Kidney epithelial cell (primary cell): ENCODE measurements around the gene HDHD2. TPM values are rescaled to one million over a fixed set of nuclear protein-coding genes. Genes with fewer than 3 reads are reported as not detected.

ENCODE experiments used
- DNase-seq: peaks from one replicate; pipeline ENCODE4 v3.0.0-alpha.2; 2010; ENCODE audit warnings: low read depth
- H3K27me3 ChIP-seq: 2 replicates; pipeline ENCODE4 v1.6.0; 2011; ENCODE audit warnings: low read length; ENCODE audit not compliant: control insufficient read depth, insufficient read depth
- H3K36me3 ChIP-seq: 2 replicates; pipeline ENCODE4 v1.5.1; 2011; ENCODE audit warnings: low read length; ENCODE audit not compliant: control insufficient read depth, insufficient read depth
- H3K4me3 ChIP-seq: 2 replicates; pipeline ENCODE4 v1.5.1; 2011; ENCODE audit warnings: low read depth, mild to moderate bottlenecking, control low read depth, low read length
- CTCF ChIP-seq: IDR thresholded peaks from 2 replicates; pipeline ENCODE4 v1.5.1; 2011; ENCODE audit warnings: mild to moderate bottlenecking, moderate library complexity, low read length, control low read depth, inconsistent platforms; ENCODE audit not compliant: insufficient read depth, poor library complexity, severe bottlenecking
- total RNA-seq: library from RNA; depleted of rRNA; stranded (reverse); fragments of >200 nt; gene quantifications from 2 replicates; pipeline ENCODE4 v1.2.3, GENCODE V29; 2015

Gene HDHD2
- total RNA-seq, 1 donor from 2014 or later = 21.4 TPM

GRCh38 chr18:47113796-47114540 lies 36.3 kb downstream of the HDHD2 start:
- TF ChIP-seq CTCF = no peak
- no peak for DNase-seq
- no peak overlapping the region for H3K4me3 ChIP-seq
- no peaks in the 10 kb centered on the region for H3K27me3 ChIP-seq
- no peaks in the 10 kb centered on the region for H3K36me3 ChIP-seq

DNA sequence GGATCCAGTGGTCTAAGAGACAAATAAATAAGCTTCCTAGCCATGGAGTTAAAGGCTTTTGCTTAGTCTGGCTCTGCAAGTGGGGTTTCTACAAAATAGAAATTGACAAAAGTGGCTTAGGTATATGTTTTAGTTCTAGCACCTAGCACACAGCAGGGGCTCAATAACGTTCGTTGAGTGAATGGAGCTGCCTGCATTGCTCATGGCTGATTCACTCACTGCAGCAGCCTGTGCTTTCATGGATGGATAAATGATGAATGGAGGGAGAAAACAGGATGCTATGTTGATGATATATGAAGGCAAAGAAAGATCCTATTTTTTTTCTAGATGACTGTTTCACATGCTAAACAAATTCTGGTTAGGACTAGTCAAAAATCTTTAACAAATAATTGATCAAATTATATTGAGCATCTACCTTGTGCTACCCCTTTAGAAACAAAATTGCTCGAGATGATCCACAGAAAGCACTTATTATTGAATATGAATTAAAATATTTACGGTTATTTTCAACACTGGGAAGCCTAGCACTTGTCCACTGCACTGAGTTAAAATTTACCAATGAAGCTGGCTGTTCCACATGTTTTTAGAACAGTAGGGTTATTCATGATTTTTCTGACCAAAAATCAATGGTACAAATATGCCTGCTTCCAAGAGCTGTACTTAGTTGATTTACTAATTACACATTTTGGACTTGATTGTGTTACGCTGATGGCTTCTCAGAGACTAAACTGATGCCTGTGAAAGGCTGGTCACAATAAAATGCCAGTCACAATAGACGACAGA lies 39.6 kb downstream of the HDHD2 start:
- Histone ChIP-seq H3K27me3 (no peaks in the 10 kb centered on the region), H3K4me3 (no peak overlapping the region), H3K36me3 (no peaks in the 10 kb centered on the region)
- DNase-seq = no peak
- no peak for TF ChIP-seq CTCF

GRCh38 chr18:47109720-47110119 lies 40.6 kb downstream of the HDHD2 start:
- Histone ChIP-seq H3K27me3 (no peaks in the 10 kb centered on the region), H3K36me3 (no peaks in the 10 kb centered on the region), H3K4me3 (no peak overlapping the region)
- DNase-seq = no peak
- no peak for TF ChIP-seq CTCF

DNA sequence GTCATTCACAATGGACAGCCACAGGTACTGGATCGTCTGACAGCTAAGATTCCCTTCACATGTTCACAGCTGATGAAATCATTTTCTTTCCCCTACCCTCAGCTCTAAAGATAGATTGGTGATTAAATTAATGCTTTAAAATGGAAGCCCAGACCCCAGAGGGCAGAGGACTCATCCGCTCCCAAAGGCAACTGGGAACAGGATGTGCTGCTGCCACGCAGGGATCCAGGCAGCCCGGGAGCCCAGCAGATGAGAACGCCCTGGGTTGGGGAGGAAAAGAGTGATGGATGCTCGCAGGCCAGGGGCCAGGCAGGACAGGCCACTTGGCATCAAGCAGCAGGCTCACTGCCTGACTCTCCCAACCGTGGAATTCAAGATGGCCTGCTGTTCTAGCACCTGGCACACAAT lies 41.3 kb downstream of the HDHD2 start:
- DNase-seq = no peak
- no peak for TF ChIP-seq CTCF
- no peaks in the 10 kb centered on the region for H3K36me3 ChIP-seq
- no peak overlapping the region for H3K4me3 ChIP-seq
- H3K27me3 ChIP-seq = no peaks in the 10 kb centered on the region

DNA sequence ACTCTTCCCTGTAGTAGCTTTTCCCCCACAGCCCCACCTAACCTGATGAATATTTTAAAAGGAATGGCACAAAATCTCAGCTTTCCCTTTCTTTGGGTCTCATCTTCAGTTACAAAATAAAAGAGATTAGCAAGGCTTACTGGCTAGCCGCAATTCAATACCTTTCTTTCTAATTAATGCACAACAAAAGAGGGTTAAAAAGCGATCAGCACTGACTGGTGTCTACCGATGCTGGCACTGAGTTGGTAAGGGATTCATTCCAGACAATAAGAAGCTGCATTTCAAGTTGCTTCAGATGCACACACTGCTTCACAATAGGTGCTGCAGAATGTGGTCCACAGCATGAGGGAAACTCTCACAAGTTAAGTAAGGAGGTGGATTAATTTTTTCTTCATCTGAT lies 41.9 kb downstream of the HDHD2 start:
- no peak for TF ChIP-seq CTCF
- no peaks in the 10 kb centered on the region for H3K36me3 ChIP-seq
- H3K4me3 ChIP-seq = no peak overlapping the region
- no peaks in the 10 kb centered on the region for H3K27me3 ChIP-seq
- DNase-seq = no peak
